WTC11 (cell line): ENCODE data around the gene INHA.

ENCODE experiments used
- TCF7 ChIP-seq: sonication (generic); formaldehyde crosslinking; IDR thresholded peaks from 2 replicates; pipeline ENCODE4 v1.8.0; 2022; ENCODE audit warnings: mild to moderate bottlenecking, low read depth, missing genetic modification reagents, moderate library complexity
- ZBTB21 ChIP-seq: sonication (generic); formaldehyde crosslinking; IDR thresholded peaks from 2 replicates; pipeline ENCODE4 v1.8.1; 2023; ENCODE audit warnings: mild to moderate bottlenecking, missing genetic modification reagents, borderline replicate concordance
- TF ChIP-seq, protein P1 (sequence below): sonication (generic); formaldehyde crosslinking; IDR thresholded peaks from 2 replicates; pipeline ENCODE4 v1.8.0; 2022; ENCODE audit warnings: mild to moderate bottlenecking, missing genetic modification reagents
- TF ChIP-seq, protein P2 (sequence below): sonication (generic); formaldehyde crosslinking; conservative IDR thresholded peaks from 2 replicates; pipeline ENCODE4 v1.8.1; 2023; ENCODE audit warnings: mild to moderate bottlenecking, low read depth, missing genetic modification reagents, moderate library complexity

DNA sequence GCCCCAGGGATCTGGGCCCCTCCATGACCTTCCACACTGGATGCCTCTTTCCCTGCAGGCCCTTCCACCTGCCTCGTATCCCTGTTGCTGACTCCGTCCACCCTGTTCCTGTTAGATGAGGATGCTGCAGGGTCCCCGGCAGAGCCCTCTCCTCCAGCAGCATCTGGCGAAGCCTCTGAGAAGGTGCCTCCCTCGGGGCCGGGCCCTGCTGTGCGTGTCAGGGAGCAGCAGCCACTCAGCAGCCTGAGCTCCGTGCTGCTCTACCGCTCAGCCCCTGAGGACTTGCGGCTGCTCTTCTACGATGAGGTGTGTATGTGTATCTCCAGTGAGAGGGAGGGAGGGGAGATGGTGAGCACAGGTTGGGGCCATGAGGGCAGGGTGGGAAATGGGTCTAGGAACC lies 42.9 kb downstream of the INHA start:
- TF ChIP-seq, protein P1, sequence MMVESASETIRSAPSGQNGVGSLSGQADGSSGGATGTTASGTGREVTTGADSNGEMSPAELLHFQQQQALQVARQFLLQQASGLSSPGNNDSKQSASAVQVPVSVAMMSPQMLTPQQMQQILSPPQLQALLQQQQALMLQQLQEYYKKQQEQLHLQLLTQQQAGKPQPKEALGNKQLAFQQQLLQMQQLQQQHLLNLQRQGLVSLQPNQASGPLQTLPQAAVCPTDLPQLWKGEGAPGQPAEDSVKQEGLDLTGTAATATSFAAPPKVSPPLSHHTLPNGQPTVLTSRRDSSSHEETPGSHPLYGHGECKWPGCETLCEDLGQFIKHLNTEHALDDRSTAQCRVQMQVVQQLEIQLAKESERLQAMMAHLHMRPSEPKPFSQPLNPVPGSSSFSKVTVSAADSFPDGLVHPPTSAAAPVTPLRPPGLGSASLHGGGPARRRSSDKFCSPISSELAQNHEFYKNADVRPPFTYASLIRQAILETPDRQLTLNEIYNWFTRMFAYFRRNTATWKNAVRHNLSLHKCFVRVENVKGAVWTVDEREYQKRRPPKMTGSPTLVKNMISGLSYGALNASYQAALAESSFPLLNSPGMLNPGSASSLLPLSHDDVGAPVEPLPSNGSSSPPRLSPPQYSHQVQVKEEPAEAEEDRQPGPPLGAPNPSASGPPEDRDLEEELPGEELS = no peak
- TF ChIP-seq TCF7 (CRISPR knock-in tag) = no peak
- no peak for TF ChIP-seq ZBTB21 (CRISPR knock-in tag)
- TF ChIP-seq, protein P2, sequence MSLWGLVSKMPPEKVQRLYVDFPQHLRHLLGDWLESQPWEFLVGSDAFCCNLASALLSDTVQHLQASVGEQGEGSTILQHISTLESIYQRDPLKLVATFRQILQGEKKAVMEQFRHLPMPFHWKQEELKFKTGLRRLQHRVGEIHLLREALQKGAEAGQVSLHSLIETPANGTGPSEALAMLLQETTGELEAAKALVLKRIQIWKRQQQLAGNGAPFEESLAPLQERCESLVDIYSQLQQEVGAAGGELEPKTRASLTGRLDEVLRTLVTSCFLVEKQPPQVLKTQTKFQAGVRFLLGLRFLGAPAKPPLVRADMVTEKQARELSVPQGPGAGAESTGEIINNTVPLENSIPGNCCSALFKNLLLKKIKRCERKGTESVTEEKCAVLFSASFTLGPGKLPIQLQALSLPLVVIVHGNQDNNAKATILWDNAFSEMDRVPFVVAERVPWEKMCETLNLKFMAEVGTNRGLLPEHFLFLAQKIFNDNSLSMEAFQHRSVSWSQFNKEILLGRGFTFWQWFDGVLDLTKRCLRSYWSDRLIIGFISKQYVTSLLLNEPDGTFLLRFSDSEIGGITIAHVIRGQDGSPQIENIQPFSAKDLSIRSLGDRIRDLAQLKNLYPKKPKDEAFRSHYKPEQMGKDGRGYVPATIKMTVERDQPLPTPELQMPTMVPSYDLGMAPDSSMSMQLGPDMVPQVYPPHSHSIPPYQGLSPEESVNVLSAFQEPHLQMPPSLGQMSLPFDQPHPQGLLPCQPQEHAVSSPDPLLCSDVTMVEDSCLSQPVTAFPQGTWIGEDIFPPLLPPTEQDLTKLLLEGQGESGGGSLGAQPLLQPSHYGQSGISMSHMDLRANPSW (CRISPR knock-in tag) = no peak
